GM23248 (cell line): ENCODE data around the gene PYURF. TPM values are rescaled to one million over a fixed set of nuclear protein-coding genes. Genes with fewer than 3 reads are reported as not detected.

Experiments
- DNase-seq: peaks from one replicate; pipeline ENCODE4 v3.0.0-alpha.2; 2015
- H2AFZ ChIP-seq: fragments of 200-600 bp; sonication (generic); 2 replicates; pipeline ENCODE4 v1.6.1; 2016; ENCODE audit warnings: antibody characterized with exemption
- H3F3A ChIP-seq: fragments of 200-600 bp; sonication (generic); 2 replicates; pipeline ENCODE4 v1.6.1; 2016; ENCODE audit warnings: mild to moderate bottlenecking, antibody characterized with exemption, mixed run types; ENCODE audit not compliant: insufficient read depth
- H3K27ac ChIP-seq: fragments of 200-600 bp; sonication (generic); 2 replicates; pipeline ENCODE4 v1.5.1; 2016; ENCODE audit warnings: mild to moderate bottlenecking
- H3K27me3 ChIP-seq: fragments of 200-600 bp; sonication (generic); replicated peaks from 2 replicates; pipeline ENCODE4 v1.6.1; 2016; ENCODE audit warnings: mild to moderate bottlenecking; ENCODE audit not compliant: insufficient read depth
- H3K36me3 ChIP-seq: fragments of 200-600 bp; sonication (generic); 2 replicates; pipeline ENCODE4 v1.6.1; 2016; ENCODE audit warnings: low read depth, mild to moderate bottlenecking
- H3K4me1 ChIP-seq: fragments of 200-600 bp; sonication (generic); 2 replicates; pipeline ENCODE4 v1.6.1; 2016; ENCODE audit warnings: mild to moderate bottlenecking; ENCODE audit not compliant: insufficient read depth
- H3K4me2 ChIP-seq: fragments of 200-600 bp; sonication (generic); one replicate; pipeline ENCODE4 v1.6.1; 2016; ENCODE audit warnings: mild to moderate bottlenecking; ENCODE audit not compliant: unreplicated experiment
- H3K4me3 ChIP-seq: fragments of 200-600 bp; sonication (generic); 2 replicates; pipeline ENCODE4 v1.5.1; 2016; ENCODE audit warnings: mild to moderate bottlenecking
- H3K79me2 ChIP-seq: fragments of 200-600 bp; sonication (generic); 2 replicates; pipeline ENCODE4 v1.6.1; 2016; ENCODE audit warnings: mild to moderate bottlenecking; ENCODE audit not compliant: insufficient read depth
- H3K9ac ChIP-seq: fragments of 200-600 bp; sonication (generic); 2 replicates; pipeline ENCODE4 v1.6.1; 2016; ENCODE audit warnings: mild to moderate bottlenecking
- H3K9me2 ChIP-seq: fragments of 200-600 bp; sonication (generic); 2 replicates; pipeline ENCODE4 v1.6.1; 2016; ENCODE audit warnings: mixed run types, mild to moderate bottlenecking, moderate library complexity; ENCODE audit not compliant: insufficient read depth
- H3K9me3 ChIP-seq: fragments of 200-600 bp; sonication (generic); one replicate; pipeline ENCODE4 v1.6.1; 2017; ENCODE audit warnings: low read depth
- H4K20me1 ChIP-seq: fragments of 200-600 bp; sonication (generic); 2 replicates; pipeline ENCODE4 v1.6.0; 2016; ENCODE audit not compliant: insufficient read depth
- EZH2 ChIP-seq: fragments of 200-600 bp; sonication (generic); IDR thresholded peaks from 2 replicates; pipeline ENCODE4 v1.6.1; 2018; ENCODE audit warnings: antibody characterized with exemption, mild to moderate bottlenecking; ENCODE audit not compliant: insufficient read depth, poor library complexity, severe bottlenecking
- EZH2phosphoT487 ChIP-seq: fragments of 200-600 bp; sonication (generic); IDR thresholded peaks from 2 replicates; pipeline ENCODE4 v1.6.1; 2018; ENCODE audit warnings: antibody characterized with exemption, moderate library complexity, mild to moderate bottlenecking, low read depth; ENCODE audit not compliant: insufficient read depth
- WGBS, 2 experiments: methylation state at CpG; one replicate each; pipeline ENCODE4 v1.1.6; 2015 to 2017; ENCODE audit warnings: low lambda C conversion rate in 2 of 2, low coverage in 1 of 2; ENCODE audit errors: missing lambda C conversion rate in 2 of 2; 5-methylcytosine and 5-hydroxymethylcytosine counted together
- in situ Hi-C: fragments of 300-500 bp; cut with MboI; formaldehyde crosslinking; loops from 2 replicates; pipeline ENCODE4 v1.15.0; 2020
- polyA plus RNA-seq: library from polyadenylated mRNA; unstranded; fragments of >200 nt; fragmentation: Nextera tagmentation; extraction: Ambion mirVana; gene quantifications from 2 replicates; pipeline ENCODE4 v1.2.1, GENCODE V29; 2016
- total RNA-seq: library from RNA; depleted of rRNA; stranded (reverse); fragments of >200 nt; shearing (Covaris generic); gene quantifications from 2 replicates; pipeline ENCODE4 v1.2.3, GENCODE V29; 2014; rRNA removed

PYURF gene
- total and polyA plus RNA-seq, 2 experiments from 2014 or later, result 93.8 to 178 TPM

- in situ Hi-C loops, result no loop called here
- Histone ChIP-seq H4K20me1 (no peaks in the 10 kb centered on the region), H3K4me2 (no peak overlapping the region), H3K27me3 (no peaks in the 10 kb centered on the region), H3K36me3 (no peaks in the 10 kb centered on the region), H3K9me3 (no peaks in the 10 kb centered on the region), H3K4me3 (no peak overlapping the region), H3K4me1 (no peaks in the 10 kb centered on the region), H3K27ac (no peak overlapping the region), H3F3A (no peaks in the 10 kb centered on the region), H3K79me2 (no peaks in the 10 kb centered on the region), H3K9me2 (no peaks in the 10 kb centered on the region), H3K9ac (no peak overlapping the region), H2AFZ (no peak overlapping the region)
- 86 to 100% methylated on average over 2 to 5 of the region's 5 CpGs for WGBS, 2 experiments
- no peak for DNase-seq
- TF ChIP-seq EZH2, result no peak
- no peak for TF ChIP-seq EZH2phosphoT487
These were observed 46.2 kb downstream of the PYURF start for GRCh38 chr4:88477229-88477860.

Other genes with a start within 250 kb of the PYURF start
- 4.6 and 8.2 TPM in 2 replicates for gene PPM1K, start 239.2 kb downstream of the PYURF start, total RNA-seq
- 4.3 and 5.5 TPM in 2 replicates for gene PPM1K, start 239.2 kb downstream of the PYURF start, polyA plus RNA-seq
- gene HERC6, start 144.9 kb downstream of the PYURF start, total RNA-seq, result 0.51 and 1.1 TPM in 2 replicates
- 1.2 and 1.3 TPM in 2 replicates for gene HERC6, start 144.9 kb downstream of the PYURF start, polyA plus RNA-seq
- gene HERC5, start 66.7 kb downstream of the PYURF start, total RNA-seq, result 0.32 TPM in 1 of 2 replicates, not detected in the other
- 0.10 TPM in 2 replicates for gene HERC5, start 66.7 kb downstream of the PYURF start, polyA plus RNA-seq
- 18.0 and 27.6 TPM in 2 replicates for gene HERC3, start 68.7 kb upstream of the PYURF start, total RNA-seq
- gene HERC3, start 68.7 kb upstream of the PYURF start, polyA plus RNA-seq, result 22.7 and 25.8 TPM in 2 replicates
- 0.89 and 8.8 TPM in 2 replicates for gene NAP1L5, start 174.1 kb upstream of the PYURF start, total RNA-seq
- gene NAP1L5, start 174.1 kb upstream of the PYURF start, polyA plus RNA-seq, result 5.2 and 6.7 TPM in 2 replicates